Sigmoid colon (tissue), 7 donors: ENCODE data around the gene KCNMB2. TPM values are rescaled to one million over a fixed set of nuclear protein-coding genes. Genes with fewer than 3 reads are reported as not detected.

Source experiments
- DNase-seq: peaks from one replicate; pipeline ENCODE4 v3.0.0-alpha.2; 2019
- H3K27ac ChIP-seq, 4 donors: fragments of 200-600 bp; sonication (generic); one replicate each; pipeline ENCODE4 v1.5.1; 2016 to 2019; ENCODE audit warnings: mild to moderate bottlenecking in 1 of 4
- H3K27me3 ChIP-seq, 3 donors: fragments of 200-600 bp; sonication (generic); one replicate each; pipeline ENCODE4 v1.5.1; 2019; ENCODE audit warnings: mild to moderate bottlenecking in 1 of 3
- H3K36me3 ChIP-seq, 4 donors: fragments of 200-600 bp; sonication (generic); one replicate each; pipeline ENCODE4 v1.5.1; 2016 to 2019
- H3K4me1 ChIP-seq, 4 donors: fragments of 200-600 bp; sonication (generic); one replicate each; pipeline ENCODE4 v1.5.1; 2017 to 2019
- H3K4me3 ChIP-seq, 4 donors: fragments of 200-600 bp; sonication (generic); one replicate each; pipeline ENCODE4 v1.5.1; 2017 to 2019; ENCODE audit warnings: mild to moderate bottlenecking in 2 of 4, moderate library complexity in 1 of 4
- H3K9me3 ChIP-seq, 4 donors: fragments of 200-600 bp in 3 of 4; sonication (generic) in 3 of 4; one replicate each; pipeline versions ENCODE4 v1.5.1 to v1.6.1; 2013 to 2019
- EP300 ChIP-seq, 4 donors: sonication (generic); formaldehyde crosslinking; IDR thresholded peaks; one replicate each; pipeline ENCODE4 v1.6.1; 2017; ENCODE audit warnings: antibody characterized with exemption in 4 of 4
- POLR2A ChIP-seq, 2 donors: fragments of 450-650 bp; IDR thresholded peaks; one replicate each; pipeline ENCODE4 v1.6.1; 2016; ENCODE audit warnings: antibody characterized with exemption in 2 of 2, mild to moderate bottlenecking in 2 of 2, moderate library complexity in 2 of 2
- POLR2AphosphoS5 ChIP-seq, 4 donors: sonication (generic); formaldehyde crosslinking; IDR thresholded peaks; one replicate each; pipeline ENCODE4 v1.6.1; 2017; ENCODE audit warnings: antibody characterized with exemption in 4 of 4
- WGBS, 2 donors: extraction: QIAGEN DNeasy Blood & Tissue Kit; methylation state at CpG; one replicate each; pipeline ENCODE4 v1.1.7; 2013; 5-methylcytosine and 5-hydroxymethylcytosine counted together
- intact Hi-C: fragments of 100-400 bp; cut with DNase I; formaldehyde crosslinking; loops from one replicate; pipeline ENCODE4 v1.15.1; 2023
- polyA plus RNA-seq, 3 donors: library from polyadenylated mRNA; stranded (reverse); fragments of 200-250 nt; gene quantifications; one replicate each; pipeline ENCODE4 v1.2.3, GENCODE V29; 2013
- total RNA-seq, 4 donors: library from RNA; depleted of rRNA; stranded (reverse); fragments of >200 nt; gene quantifications; one replicate each; pipeline ENCODE4 v1.1.0, GENCODE V29; 2016
- TF ChIP-seq, protein P1 (sequence below), 4 experiments: fragments of 450-650 bp in 3 of 4; fragments of 200-600 bp in 1 of 4; IDR thresholded peaks; one replicate each; pipeline ENCODE4 v1.5.1; 2016 to 2019; ENCODE audit warnings: antibody characterized with exemption in 4 of 4, mild to moderate bottlenecking in 3 of 4, moderate library complexity in 2 of 4
- donor health status: healthy with polysubstance abuse.
- donor health status: Bipolar disorder and iron deficiency.
- donor health status: healthy.

Gene KCNMB2
- total and polyA plus RNA-seq, 7 donors: 0.22 to 3.2 (median 1.5) TPM; not detected in 1

DNA sequence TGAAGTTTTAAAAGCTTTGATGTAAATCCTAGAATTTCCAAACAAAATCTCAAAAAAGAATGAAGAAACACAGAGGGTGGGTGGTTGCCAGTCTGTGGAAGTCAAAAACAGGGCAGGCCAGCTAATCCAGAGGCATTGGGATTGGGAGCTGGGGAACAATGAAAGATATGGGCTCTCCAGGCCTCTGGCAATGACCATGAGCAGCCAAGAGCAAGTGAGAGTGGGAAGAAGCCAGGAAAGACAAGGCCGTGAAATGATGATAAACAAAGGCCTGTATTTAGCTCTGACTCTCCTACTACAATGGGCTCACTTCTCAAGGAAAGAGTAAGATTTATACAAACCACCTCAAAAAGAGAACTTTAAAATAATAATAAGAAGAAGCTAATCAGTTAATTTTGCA is 286.9 kb downstream of the KCNMB2 start:
- 64 to 83% methylated on average over 1 of the region's 1 CpG for WGBS, 2 donors
- Histone ChIP-seq H3K27me3 (no peaks in the 10 kb centered on the region), H3K36me3 (no peaks in the 10 kb centered on the region), H3K4me1 (peaks cover 0 to 14% (median 8%) of the 10 kb centered on the region in 4 donors), H3K4me3 (no peak overlapping the region), H3K9me3 (no peaks in the 10 kb centered on the region), H3K27ac (peak overlapping the region in 3 of 4 donors; percentile 5 to 56 (median 51))
- intact Hi-C loops: no loop called here
- TF ChIP-seq, protein P1, sequence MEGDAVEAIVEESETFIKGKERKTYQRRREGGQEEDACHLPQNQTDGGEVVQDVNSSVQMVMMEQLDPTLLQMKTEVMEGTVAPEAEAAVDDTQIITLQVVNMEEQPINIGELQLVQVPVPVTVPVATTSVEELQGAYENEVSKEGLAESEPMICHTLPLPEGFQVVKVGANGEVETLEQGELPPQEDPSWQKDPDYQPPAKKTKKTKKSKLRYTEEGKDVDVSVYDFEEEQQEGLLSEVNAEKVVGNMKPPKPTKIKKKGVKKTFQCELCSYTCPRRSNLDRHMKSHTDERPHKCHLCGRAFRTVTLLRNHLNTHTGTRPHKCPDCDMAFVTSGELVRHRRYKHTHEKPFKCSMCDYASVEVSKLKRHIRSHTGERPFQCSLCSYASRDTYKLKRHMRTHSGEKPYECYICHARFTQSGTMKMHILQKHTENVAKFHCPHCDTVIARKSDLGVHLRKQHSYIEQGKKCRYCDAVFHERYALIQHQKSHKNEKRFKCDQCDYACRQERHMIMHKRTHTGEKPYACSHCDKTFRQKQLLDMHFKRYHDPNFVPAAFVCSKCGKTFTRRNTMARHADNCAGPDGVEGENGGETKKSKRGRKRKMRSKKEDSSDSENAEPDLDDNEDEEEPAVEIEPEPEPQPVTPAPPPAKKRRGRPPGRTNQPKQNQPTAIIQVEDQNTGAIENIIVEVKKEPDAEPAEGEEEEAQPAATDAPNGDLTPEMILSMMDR (IDR thresholded peaks at IDR 0.05): no peak
- no peak for TF ChIP-seq EP300 (IDR thresholded peaks at IDR 0.05)
- TF ChIP-seq POLR2AphosphoS5 (IDR thresholded peaks at IDR 0.05): no peak
- TF ChIP-seq POLR2A (IDR thresholded peaks at IDR 0.05): no peak
- no peak for DNase-seq

DNA sequence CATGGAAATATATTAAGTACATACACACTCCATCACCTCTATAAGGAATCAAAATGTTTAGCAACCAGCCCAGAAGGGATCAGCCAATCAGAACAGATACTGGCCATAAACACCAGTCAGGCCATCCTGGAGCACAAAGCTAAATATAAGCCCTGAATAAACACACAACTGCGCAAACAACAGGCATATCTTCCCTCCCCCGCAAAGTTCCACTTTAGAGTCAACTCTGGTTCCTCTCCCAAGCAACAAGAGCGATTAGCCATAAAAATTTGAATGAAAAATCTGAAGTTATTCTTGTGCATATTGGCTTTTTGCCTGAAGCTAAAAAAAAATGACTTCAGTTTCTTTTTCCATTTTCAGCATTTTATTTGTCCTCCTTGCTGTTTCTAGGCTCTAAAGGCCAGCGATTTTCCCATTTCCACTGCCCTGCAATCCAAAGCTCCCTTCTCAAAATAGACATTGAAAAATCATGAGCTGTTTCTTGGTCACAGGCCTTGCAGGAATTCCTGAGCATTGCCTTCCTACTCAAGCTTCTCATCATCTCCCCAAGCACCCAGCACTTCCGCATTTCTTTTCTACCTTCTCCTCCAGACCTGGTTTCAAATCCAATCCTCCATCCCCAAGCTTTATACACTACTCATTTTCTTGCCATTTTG is 287.5 kb downstream of the KCNMB2 start:
- TF ChIP-seq, protein P1 (IDR thresholded peaks at IDR 0.05): no peak
- TF ChIP-seq EP300 (IDR thresholded peaks at IDR 0.05) (no peak), POLR2A (IDR thresholded peaks at IDR 0.05) (no peak), POLR2AphosphoS5 (IDR thresholded peaks at IDR 0.05) (no peak)
- DNase-seq: no peak
- Histone ChIP-seq H3K4me3 (no peak overlapping the region), H3K27ac (peak overlapping the region; percentile 3 to 56 (median 28)), H3K27me3 (no peaks in the 10 kb centered on the region), H3K4me1 (peaks cover 0 to 14% (median 8%) of the 10 kb centered on the region in 4 donors), H3K9me3 (no peaks in the 10 kb centered on the region), H3K36me3 (no peaks in the 10 kb centered on the region)
- intact Hi-C loops: no loop called here
- WGBS, 2 donors: 46 to 55% methylated on average over 5 of the region's 5 CpGs

DNA sequence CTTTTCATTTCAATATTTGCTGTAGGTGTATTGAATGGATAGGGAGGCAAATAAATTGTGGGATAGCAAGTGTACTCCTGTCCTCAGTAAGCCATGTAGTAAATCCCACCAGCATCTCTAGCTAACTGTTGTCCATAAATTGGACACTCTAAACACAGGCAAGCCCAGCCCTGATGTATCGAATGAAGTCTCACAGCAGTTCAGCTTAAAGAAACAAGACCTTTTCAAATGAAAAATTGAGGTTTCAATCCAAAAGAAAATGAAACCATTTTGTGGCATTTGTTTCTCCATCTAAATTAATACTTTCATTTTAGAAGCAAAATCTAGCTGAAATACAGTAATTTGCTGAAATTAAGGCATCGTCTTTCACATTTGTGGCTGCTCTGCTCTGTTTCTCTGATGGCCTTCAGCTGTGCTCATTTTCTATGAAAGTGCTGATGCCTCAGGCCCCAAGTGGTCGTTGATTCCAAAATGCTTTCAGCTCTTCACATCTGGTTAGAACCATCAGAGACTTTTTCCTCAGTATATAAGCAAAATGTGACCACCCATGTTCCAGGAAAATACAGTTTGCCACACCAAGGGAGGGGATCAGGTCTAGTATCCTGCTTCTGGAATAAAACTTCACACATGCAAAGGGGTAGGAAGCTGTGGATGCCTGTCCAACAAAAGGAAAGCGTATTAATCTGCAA is 290.3 kb downstream of the KCNMB2 start:
- Histone ChIP-seq H3K4me1 (peaks cover 0 to 14% (median 8%) of the 10 kb centered on the region in 4 donors), H3K4me3 (no peak overlapping the region), H3K27me3 (no peaks in the 10 kb centered on the region), H3K36me3 (no peaks in the 10 kb centered on the region), H3K27ac (no peak overlapping the region), H3K9me3 (no peaks in the 10 kb centered on the region)
- 49 to 57% methylated on average over 4 of the region's 4 CpGs for WGBS, 2 donors
- intact Hi-C loops: no loop called here
- TF ChIP-seq POLR2A (IDR thresholded peaks at IDR 0.05) (no peak), POLR2AphosphoS5 (IDR thresholded peaks at IDR 0.05) (no peak), EP300 (IDR thresholded peaks at IDR 0.05) (no peak)
- TF ChIP-seq, protein P1 (IDR thresholded peaks at IDR 0.05): no peak
- no peak for DNase-seq

DNA sequence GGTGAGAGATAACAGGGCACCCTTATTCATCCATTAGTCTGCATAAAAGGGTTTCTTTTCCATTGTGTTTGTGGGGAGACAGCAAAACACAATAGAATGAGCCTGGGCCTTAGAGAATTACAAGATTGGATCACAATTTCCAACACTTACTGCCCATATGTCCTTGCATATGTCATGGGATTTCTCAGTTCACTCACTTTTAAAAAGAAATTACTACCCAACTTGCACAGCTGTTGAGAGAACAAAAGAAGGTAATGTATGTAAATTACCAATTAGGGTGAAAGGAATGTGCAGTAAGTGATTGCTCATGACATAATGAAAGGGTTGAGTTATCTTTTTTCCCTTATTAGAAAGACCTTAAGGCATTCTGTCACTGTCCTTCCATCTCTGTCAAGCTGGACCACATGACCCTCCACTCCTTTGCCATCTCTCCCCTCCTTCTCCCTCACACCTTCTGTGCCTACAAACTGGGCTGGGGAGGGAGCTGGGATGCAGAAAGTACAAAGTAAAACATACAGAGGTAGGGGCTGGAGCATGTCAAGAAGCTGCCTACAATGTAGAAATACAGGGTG is 291.1 kb downstream of the KCNMB2 start:
- H3K4me3 ChIP-seq: no peak overlapping the region
- H3K36me3 ChIP-seq: no peaks in the 10 kb centered on the region
- TF ChIP-seq, protein P1 (IDR thresholded peaks at IDR 0.05): no peak
- TF ChIP-seq EP300 (IDR thresholded peaks at IDR 0.05): no peak
- no peak for TF ChIP-seq POLR2A (IDR thresholded peaks at IDR 0.05)
- TF ChIP-seq POLR2AphosphoS5 (IDR thresholded peaks at IDR 0.05): no peak
- no peak for DNase-seq
- intact Hi-C loops: no loop called here
- no peak overlapping the region for H3K27ac ChIP-seq
- peaks cover 0 to 14% (median 8%) of the 10 kb centered on the region in 4 donors for H3K4me1 ChIP-seq
- no peaks in the 10 kb centered on the region for H3K27me3 ChIP-seq
- H3K9me3 ChIP-seq: no peaks in the 10 kb centered on the region
